IMR-90 (cell line): Measurements from ENCODE around the gene COL19A1. TPM values are rescaled to one million over a fixed set of nuclear protein-coding genes. Genes with fewer than 3 reads are reported as not detected.

Source experiments
- ATAC-seq: fragments of 200-7000 bp; cut with Tn5 transposase; 2 replicates; pipeline ENCODE4 v1.9.1; 2020; ENCODE audit warnings: low read depth, mild to moderate bottlenecking, moderate library complexity
- BruUV-seq: library from RNA; stranded (reverse); fragments of 400-500 nt; replicated peaks from 2 replicates; lab custom pipeline; 2021; lab: Mats Ljungman, UMichigan
- CTCF ChIA-PET: fragments of 300-600 bp; formaldehyde crosslinking; extraction: SDS; loops from one replicate; lab custom pipeline; 2021; ENCODE audit warnings: antibody characterized with exemption; lab: Yijun Ruan, JAX
- POLR2A ChIA-PET: fragments of 300-600 bp; sonication (Branson Sonifier 250); formaldehyde crosslinking; loops from one replicate; lab custom pipeline; 2022; ENCODE audit warnings: antibody characterized with exemption; ENCODE audit not compliant: unreplicated experiment; lab: Charles Lee
- DNase-seq: peaks from one replicate; pipeline ENCODE4 v3.0.0; 2013
- H2AFZ ChIP-seq: replicated peaks from 2 replicates; pipeline ENCODE3; 2013; ENCODE audit warnings: low read length, mild to moderate bottlenecking; ENCODE audit not compliant: poor library complexity
- H2AK5ac ChIP-seq: 2 replicates; pipeline ENCODE4 v1.6.1; 2013; ENCODE audit warnings: low read depth, low read length, inconsistent platforms
- H2AK9ac ChIP-seq: replicated peaks from 2 replicates; pipeline ENCODE3; 2013; ENCODE audit warnings: mild to moderate bottlenecking, low read depth, low read length, moderate library complexity; ENCODE audit not compliant: poor library complexity
- H2BK120ac ChIP-seq: 2 replicates; pipeline ENCODE4 v1.6.1; 2013; ENCODE audit warnings: low read depth, low read length, inconsistent platforms
- H2BK15ac ChIP-seq: 3 replicates; pipeline ENCODE4 v1.6.1; 2013; ENCODE audit warnings: low read depth, low read length, inconsistent platforms
- H2BK20ac ChIP-seq: 2 replicates; pipeline ENCODE4 v1.6.1; 2013; ENCODE audit warnings: low read depth, mild to moderate bottlenecking, inconsistent platforms, low read length, moderate library complexity
- H2BK5ac ChIP-seq: 2 replicates; pipeline ENCODE4 v1.6.1; 2013; ENCODE audit warnings: mild to moderate bottlenecking, low read depth, low read length, inconsistent platforms; ENCODE audit not compliant: poor library complexity, severe bottlenecking
- H3K14ac ChIP-seq: replicated peaks from 2 replicates; pipeline ENCODE4 v1.6.1; 2013; ENCODE audit warnings: low read depth, low read length, inconsistent platforms
- H3K18ac ChIP-seq: 2 replicates; pipeline ENCODE4 v1.6.1; 2013; ENCODE audit warnings: low read depth, low read length, control low read depth
- H3K23ac ChIP-seq: 2 replicates; pipeline ENCODE4 v1.6.1; 2013; ENCODE audit warnings: low read depth, low read length, inconsistent platforms
- H3K27ac ChIP-seq: 2 replicates; pipeline ENCODE4 v1.5.1; 2013; ENCODE audit warnings: mild to moderate bottlenecking, control low read depth, low read length; ENCODE audit not compliant: insufficient read depth
- H3K27me3 ChIP-seq: 2 replicates; pipeline ENCODE4 v1.6.1; 2013; ENCODE audit warnings: low read length; ENCODE audit not compliant: control insufficient read depth, insufficient read depth
- H3K36me3 ChIP-seq: 2 replicates; pipeline ENCODE4 v1.6.1; 2013; ENCODE audit warnings: low read length, mixed read lengths; ENCODE audit not compliant: control insufficient read depth, insufficient read depth
- H3K4ac ChIP-seq: 2 replicates; pipeline ENCODE4 v1.6.1; 2013; ENCODE audit warnings: low read depth, low read length, inconsistent platforms
- H3K4me1 ChIP-seq: 2 replicates; pipeline ENCODE4 v1.6.1; 2013; ENCODE audit warnings: low read length, mixed read lengths; ENCODE audit not compliant: control insufficient read depth, insufficient read depth
- H3K4me2 ChIP-seq: 2 replicates; pipeline ENCODE4 v1.6.1; 2013; ENCODE audit warnings: low read depth, mild to moderate bottlenecking, control low read depth, low read length, moderate library complexity
- H3K4me3 ChIP-seq: 2 replicates; pipeline ENCODE4 v1.5.1; 2013; ENCODE audit warnings: low read depth, mild to moderate bottlenecking, control low read depth, low read length, moderate library complexity; ENCODE audit not compliant: insufficient read depth
- H3K56ac ChIP-seq: 2 replicates; pipeline ENCODE4 v1.6.1; 2013; ENCODE audit warnings: low read length, inconsistent platforms; ENCODE audit not compliant: insufficient read depth; ENCODE audit errors: extremely low read depth
- H3K79me1 ChIP-seq, 2 experiments: 2 replicates each; pipeline ENCODE4 v1.6.1; 2013; ENCODE audit warnings: low read length in 2 of 2, inconsistent platforms in 1 of 2, low read depth in 1 of 2
- H3K9ac ChIP-seq: 2 replicates; pipeline ENCODE4 v1.6.1; 2013; ENCODE audit warnings: low read depth, low read length, control low read depth
- H3K9me1 ChIP-seq: 2 replicates; pipeline ENCODE4 v1.6.1; 2013; ENCODE audit warnings: low read length, inconsistent platforms; ENCODE audit not compliant: insufficient read depth
- H3K9me3 ChIP-seq: 2 replicates; pipeline ENCODE4 v1.6.1; 2013; ENCODE audit warnings: low read length; ENCODE audit not compliant: control insufficient read depth, insufficient read depth
- H4K20me1 ChIP-seq: 2 replicates; pipeline ENCODE4 v1.6.1; 2013; ENCODE audit warnings: low read length, inconsistent platforms; ENCODE audit not compliant: insufficient read depth
- H4K5ac ChIP-seq: 2 replicates; pipeline ENCODE4 v1.6.1; 2013; ENCODE audit warnings: mild to moderate bottlenecking, low read depth, low read length, control low read depth
- H4K8ac ChIP-seq, 2 experiments: 2 replicates each; pipeline ENCODE4 v1.6.1; 2013; ENCODE audit warnings: low read depth in 2 of 2, low read length in 2 of 2, control low read depth in 1 of 2, inconsistent platforms in 1 of 2
- H4K91ac ChIP-seq: 2 replicates; pipeline ENCODE4 v1.6.1; 2013; ENCODE audit warnings: low read depth, low read length, inconsistent platforms; ENCODE audit not compliant: insufficient read depth
- BHLHE40 ChIP-seq: fragments of 150-350 bp; IDR thresholded peaks from 2 replicates; pipeline ENCODE4 v1.6.1; 2016; ENCODE audit warnings: mild to moderate bottlenecking, low read depth, low read length
- CEBPB ChIP-seq: IDR thresholded peaks from 2 replicates; pipeline ENCODE4 v1.6.1; 2012; ENCODE audit warnings: low read depth, low read length, improper control_type of control experiment
- CHD1 ChIP-seq: IDR thresholded peaks from 2 replicates; pipeline ENCODE4 v1.6.1; 2012; ENCODE audit warnings: low read depth, low read length, improper control_type of control experiment
- FOS ChIP-seq: fragments of 150-350 bp; IDR thresholded peaks from 2 replicates; pipeline ENCODE4 v1.6.1; 2016; ENCODE audit warnings: low read depth, low read length
- MAFK ChIP-seq: IDR thresholded peaks from 2 replicates; pipeline ENCODE4 v1.6.1; 2012; ENCODE audit warnings: low read depth, low read length, improper control_type of control experiment
- MAZ ChIP-seq: IDR thresholded peaks from 2 replicates; pipeline ENCODE4 v1.6.1; 2012; ENCODE audit warnings: low read depth, mild to moderate bottlenecking, low read length, improper control_type of control experiment, moderate library complexity, borderline replicate concordance
- MXI1 ChIP-seq: IDR thresholded peaks from 2 replicates; pipeline ENCODE4 v1.6.1; 2012; ENCODE audit warnings: low read depth, mild to moderate bottlenecking, low read length, moderate library complexity, borderline replicate concordance
- NFE2L2 ChIP-seq: fragments of 150-350 bp; IDR thresholded peaks from 2 replicates; pipeline ENCODE4 v1.6.1; 2016; ENCODE audit warnings: low read depth, mild to moderate bottlenecking, low read length
- POLR2A ChIP-seq: IDR thresholded peaks from 2 replicates; pipeline ENCODE4 v1.6.1; 2012; ENCODE audit warnings: mild to moderate bottlenecking, low read depth, low read length
- RAD21 ChIP-seq: IDR thresholded peaks from 2 replicates; pipeline ENCODE4 v1.6.1; 2012; ENCODE audit warnings: low read length, improper control_type of control experiment
- RCOR1 ChIP-seq: IDR thresholded peaks from 2 replicates; pipeline ENCODE4 v1.6.1; 2012; ENCODE audit warnings: mild to moderate bottlenecking, low read length, improper control_type of control experiment; ENCODE audit not compliant: insufficient replicate concordance
- RFX5 ChIP-seq: IDR thresholded peaks from 2 replicates; pipeline ENCODE4 v1.8.0; 2012; ENCODE audit warnings: low read depth, mild to moderate bottlenecking, low read length, moderate library complexity
- SMC3 ChIP-seq: fragments of 150-350 bp; IDR thresholded peaks from 2 replicates; pipeline ENCODE4 v1.6.1; 2016; ENCODE audit warnings: low read depth, mild to moderate bottlenecking, antibody characterized with exemption, low read length, moderate library complexity
- WGBS, 2 experiments: methylation state at CpG; one replicate each; pipeline versions ENCODE4 v1.1.5 to v1.1.7; 2013; ENCODE audit warnings: missing lambda C conversion rate in 2 of 2; ENCODE audit not compliant: insufficient read length in 1 of 2; ENCODE audit errors: extremely low coverage in 2 of 2; 5-methylcytosine and 5-hydroxymethylcytosine counted together
- dilution Hi-C: fragments of 300-500 bp; cut with HindIII; formaldehyde crosslinking; loops from one replicate; pipeline ENCODE4 v1.14.3; 2018; ENCODE audit warnings: low sequenced_read_pairs; ENCODE audit not compliant: unreplicated experiment
- in situ Hi-C: fragments of 300-500 bp; cut with MboI; formaldehyde crosslinking; loops from 3 replicates; pipeline ENCODE4 v1.14.3; 2019; ENCODE audit warnings: low sequenced_read_pairs, inconsistent platforms, mixed read lengths
- intact Hi-C: fragments of 100-400 bp; cut with micrococcal nuclease; formaldehyde crosslinking; loops from 2 replicates; pipeline ENCODE4 v1.10.0; 2022
- polyA plus RNA-seq, 3 experiments: library from polyadenylated mRNA; depleted of rRNA; stranded (reverse); fragments of >200 nt; gene quantifications; 2 replicates each; pipeline ENCODE4 v1.2.3, GENCODE V29; 2012; ENCODE audit warnings: low replicate concordance in 1 of 3
- total RNA-seq: library from RNA; depleted of rRNA; stranded (reverse); fragments of >200 nt; gene quantifications from 2 replicates; pipeline ENCODE4 v1.2.3, GENCODE V29; 2012
- TF ChIP-seq, protein P1 (sequence below): fragments of 150-350 bp; IDR thresholded peaks from 2 replicates; pipeline ENCODE4 v1.6.1; 2017; ENCODE audit warnings: mild to moderate bottlenecking, antibody characterized with exemption, low read length, low read depth
- TF ChIP-seq, protein P2 (sequence below): fragments of 150-350 bp; IDR thresholded peaks from 2 replicates; pipeline ENCODE4 v1.6.1; 2016; ENCODE audit warnings: low read depth, mild to moderate bottlenecking, low read length, moderate library complexity, borderline replicate concordance
- TF ChIP-seq, protein P3 (sequence below): conservative IDR thresholded peaks from 2 replicates; pipeline ENCODE4 v1.5.1; 2012; ENCODE audit warnings: mild to moderate bottlenecking, low read depth, low read length, improper control_type of control experiment

The COL19A1 gene
- total and polyA plus RNA-seq, 2 of the 4 experiments (the other 2 are of a cell fraction), result under 0.01 TPM; not detected in 1

GRCh38 chr6:70082830-70083229 is 216.5 kb downstream of the COL19A1 start:
- Histone ChIP-seq H3K4ac (no peak overlapping the region), H2BK120ac (no peak overlapping the region), H2BK15ac (no peak overlapping the region), H4K5ac (no peak overlapping the region), H4K8ac (no peak overlapping the region), H3K79me1 (no peaks in the 10 kb centered on the region), H3K56ac (no peak overlapping the region), H3K9ac (no peak overlapping the region), H3K23ac (no peak overlapping the region), H4K91ac (no peak overlapping the region), H3K4me3 (no peak overlapping the region), H4K20me1 (no peaks in the 10 kb centered on the region), H2BK20ac (no peak overlapping the region), H3K4me1 (no peaks in the 10 kb centered on the region), H3K14ac (no peak overlapping the region), H2BK5ac (no peak overlapping the region), H3K4me2 (no peak overlapping the region), H3K27me3 (no peaks in the 10 kb centered on the region), H3K27ac (no peak overlapping the region), H3K9me1 (no peaks in the 10 kb centered on the region), H2AK5ac (no peak overlapping the region), H3K36me3 (no peaks in the 10 kb centered on the region), H2AFZ (no peak overlapping the region), H3K18ac (no peak overlapping the region), H3K9me3 (no peaks in the 10 kb centered on the region), H2AK9ac (no peak overlapping the region)
- TF ChIP-seq, protein P1, sequence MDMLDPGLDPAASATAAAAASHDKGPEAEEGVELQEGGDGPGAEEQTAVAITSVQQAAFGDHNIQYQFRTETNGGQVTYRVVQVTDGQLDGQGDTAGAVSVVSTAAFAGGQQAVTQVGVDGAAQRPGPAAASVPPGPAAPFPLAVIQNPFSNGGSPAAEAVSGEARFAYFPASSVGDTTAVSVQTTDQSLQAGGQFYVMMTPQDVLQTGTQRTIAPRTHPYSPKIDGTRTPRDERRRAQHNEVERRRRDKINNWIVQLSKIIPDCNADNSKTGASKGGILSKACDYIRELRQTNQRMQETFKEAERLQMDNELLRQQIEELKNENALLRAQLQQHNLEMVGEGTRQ, result no peak
- no peak for TF ChIP-seq RFX5
- TF ChIP-seq MAFK, result no peak
- TF ChIP-seq RCOR1, result no peak
- no peak for TF ChIP-seq NFE2L2
- TF ChIP-seq, protein P2, sequence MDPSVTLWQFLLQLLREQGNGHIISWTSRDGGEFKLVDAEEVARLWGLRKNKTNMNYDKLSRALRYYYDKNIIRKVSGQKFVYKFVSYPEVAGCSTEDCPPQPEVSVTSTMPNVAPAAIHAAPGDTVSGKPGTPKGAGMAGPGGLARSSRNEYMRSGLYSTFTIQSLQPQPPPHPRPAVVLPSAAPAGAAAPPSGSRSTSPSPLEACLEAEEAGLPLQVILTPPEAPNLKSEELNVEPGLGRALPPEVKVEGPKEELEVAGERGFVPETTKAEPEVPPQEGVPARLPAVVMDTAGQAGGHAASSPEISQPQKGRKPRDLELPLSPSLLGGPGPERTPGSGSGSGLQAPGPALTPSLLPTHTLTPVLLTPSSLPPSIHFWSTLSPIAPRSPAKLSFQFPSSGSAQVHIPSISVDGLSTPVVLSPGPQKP, result no peak
- TF ChIP-seq BHLHE40, result no peak
- TF ChIP-seq, protein P3, sequence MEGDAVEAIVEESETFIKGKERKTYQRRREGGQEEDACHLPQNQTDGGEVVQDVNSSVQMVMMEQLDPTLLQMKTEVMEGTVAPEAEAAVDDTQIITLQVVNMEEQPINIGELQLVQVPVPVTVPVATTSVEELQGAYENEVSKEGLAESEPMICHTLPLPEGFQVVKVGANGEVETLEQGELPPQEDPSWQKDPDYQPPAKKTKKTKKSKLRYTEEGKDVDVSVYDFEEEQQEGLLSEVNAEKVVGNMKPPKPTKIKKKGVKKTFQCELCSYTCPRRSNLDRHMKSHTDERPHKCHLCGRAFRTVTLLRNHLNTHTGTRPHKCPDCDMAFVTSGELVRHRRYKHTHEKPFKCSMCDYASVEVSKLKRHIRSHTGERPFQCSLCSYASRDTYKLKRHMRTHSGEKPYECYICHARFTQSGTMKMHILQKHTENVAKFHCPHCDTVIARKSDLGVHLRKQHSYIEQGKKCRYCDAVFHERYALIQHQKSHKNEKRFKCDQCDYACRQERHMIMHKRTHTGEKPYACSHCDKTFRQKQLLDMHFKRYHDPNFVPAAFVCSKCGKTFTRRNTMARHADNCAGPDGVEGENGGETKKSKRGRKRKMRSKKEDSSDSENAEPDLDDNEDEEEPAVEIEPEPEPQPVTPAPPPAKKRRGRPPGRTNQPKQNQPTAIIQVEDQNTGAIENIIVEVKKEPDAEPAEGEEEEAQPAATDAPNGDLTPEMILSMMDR, result no peak
- TF ChIP-seq RAD21, result no peak
- no peak for TF ChIP-seq MAZ
- TF ChIP-seq MXI1, result no peak
- no peak for TF ChIP-seq CEBPB
- no peak for TF ChIP-seq FOS
- TF ChIP-seq SMC3, result no peak
- no peak for TF ChIP-seq POLR2A
- no peak for TF ChIP-seq CHD1
- in situ Hi-C loops, result no loop called here
- intact Hi-C loops, result no loop called here
- no CpG with 5 or more reads among the region's 7 CpGs for WGBS, 2 experiments
- ATAC-seq, result no peak
- ChIA-PET CTCF (no interaction called here), POLR2A (no interaction called here)
- no TSS peak for BruUV-seq
- DNase-seq, result no peak
- dilution Hi-C loops, result no loop called here
